HepG2 (cell line): ENCODE data around the gene TCERG1. TPM values are rescaled to one million over a fixed set of nuclear protein-coding genes. Genes with fewer than 3 reads are reported as not detected.

Experiments used
- ATAC-seq: fragments of 200-7000 bp; cut with Tn5 transposase; 3 replicates; pipeline ENCODE4 v1.9.1; 2020; ENCODE audit warnings: mild to moderate bottlenecking, moderate library complexity
- BruUV-seq: library from RNA; stranded (reverse); fragments of 400-500 nt; replicated peaks from 2 replicates; lab custom pipeline; 2021; lab: Mats Ljungman, UMichigan
- CTCF ChIA-PET: fragments of 300-600 bp; formaldehyde crosslinking; extraction: SDS; loops from one replicate; lab custom pipeline; 2021; ENCODE audit warnings: low total read pairs, inconsistent platforms, low intra/inter-chr PET ratio; lab: Yijun Ruan, JAX
- POLR2A ChIA-PET: fragments of 350-600 bp; sonication (Branson Sonifier 250); formaldehyde crosslinking; loops from one replicate; lab custom pipeline; 2020; ENCODE audit warnings: antibody characterized with exemption, inconsistent platforms; lab: Yijun Ruan, JAX
- DNase-seq: peaks from one replicate; pipeline ENCODE4 v3.0.0-alpha.2; 2015; ENCODE audit warnings: low spot score
- FAIRE-seq: peaks from 3 replicates; lab custom pipeline; 2011; peaks lifted over from hg19 to GRCh38; lab: Jason Lieb, UNC
- H2AFZ ChIP-seq: one replicate; pipeline ENCODE4 v1.6.1; 2011; ENCODE audit warnings: low read length, inconsistent platforms
- H3K27ac ChIP-seq: fragments of 300-600 bp; 3 replicates; pipeline ENCODE4 v1.8.0; 2011; ENCODE audit warnings: mixed run types, mild to moderate bottlenecking, mixed read lengths, low read length, inconsistent platforms; ENCODE audit not compliant: insufficient read depth; ENCODE audit errors: extremely low read length
- H3K27me3 ChIP-seq, 2 experiments: fragments of 200-600 bp in 1 of 2; 2 replicates in 1 of 2; 3 replicates in 1 of 2; pipeline versions ENCODE4 v1.6.0 to v1.8.0; 2011; ENCODE audit warnings: low read length in 2 of 2, mild to moderate bottlenecking in 2 of 2, moderate library complexity in 2 of 2, inconsistent platforms in 1 of 2; ENCODE audit not compliant: insufficient read depth in 2 of 2, control insufficient read depth in 1 of 2
- H3K36me3 ChIP-seq, 2 experiments: fragments of 200-600 bp in 1 of 2; replicated peaks in 1 of 2; 2 replicates in 1 of 2; 3 replicates in 1 of 2; pipeline versions ENCODE4 v1.5.1 to v1.8.0; 2011; ENCODE audit warnings: low read length in 2 of 2, inconsistent platforms in 1 of 2; ENCODE audit not compliant: insufficient read depth in 2 of 2, control insufficient read depth in 1 of 2
- H3K4me1 ChIP-seq: 2 replicates; pipeline ENCODE4 v1.5.1; 2012; ENCODE audit warnings: low read length, inconsistent platforms; ENCODE audit not compliant: insufficient read depth
- H3K4me2 ChIP-seq: 2 replicates; pipeline ENCODE4 v1.6.0; 2011; ENCODE audit warnings: low read depth, low read length, inconsistent platforms
- H3K4me3 ChIP-seq, 3 experiments: fragments of 200-600 bp in 1 of 3; sonication (generic), shearing (Covaris generic) in 1 of 3; replicated peaks in 1 of 3; 2 replicates each; pipeline ENCODE4 v1.5.1; 2011 to 2016; ENCODE audit warnings: low read length in 3 of 3, inconsistent platforms in 2 of 3, low read depth in 2 of 3, mild to moderate bottlenecking in 2 of 3, control low read depth in 1 of 3, mixed read lengths in 1 of 3; ENCODE audit not compliant: insufficient read depth in 1 of 3
- H3K79me2 ChIP-seq: one replicate; pipeline ENCODE4 v1.6.1; 2011; ENCODE audit warnings: low read length, inconsistent platforms; ENCODE audit not compliant: insufficient read depth
- H3K9ac ChIP-seq: 2 replicates; pipeline ENCODE4 v1.6.0; 2011; ENCODE audit warnings: mild to moderate bottlenecking, low read depth, low read length, inconsistent platforms; ENCODE audit not compliant: insufficient read depth
- H3K9me3 ChIP-seq: 2 replicates; pipeline ENCODE4 v1.5.1; 2012; ENCODE audit warnings: mild to moderate bottlenecking, low read length
- H4K20me1 ChIP-seq: 2 replicates; pipeline ENCODE4 v1.6.0; 2011; ENCODE audit warnings: inconsistent platforms, mild to moderate bottlenecking, low read length, moderate library complexity; ENCODE audit not compliant: insufficient read depth
- ATRX ChIP-seq: sonication (generic); formaldehyde crosslinking; IDR thresholded peaks from 2 replicates; pipeline ENCODE4 v1.4.0; 2020; ENCODE audit warnings: missing genetic modification reagents, borderline replicate concordance
- HDAC2 ChIP-seq: sonication (generic); formaldehyde crosslinking; IDR thresholded peaks from 2 replicates; pipeline ENCODE4 v1.4.0; 2020; ENCODE audit warnings: missing genetic modification reagents
- HNF4G ChIP-seq, 2 experiments: sonication (generic) in 1 of 2; formaldehyde crosslinking in 1 of 2; IDR thresholded peaks; 2 replicates each; pipeline versions ENCODE4 v1.4.0 to v1.6.1; 2011 to 2020; ENCODE audit warnings: borderline replicate concordance in 2 of 2, low read depth in 2 of 2, mild to moderate bottlenecking in 2 of 2, low read length in 1 of 2, missing genetic modification reagents in 1 of 2, moderate library complexity in 1 of 2
- NR0B2 ChIP-seq: sonication (generic); formaldehyde crosslinking; IDR thresholded peaks from 2 replicates; pipeline ENCODE4 v1.4.0; 2020; ENCODE audit warnings: mild to moderate bottlenecking, missing genetic modification reagents
- SPEN ChIP-seq: sonication (generic); formaldehyde crosslinking; IDR thresholded peaks from 2 replicates; pipeline ENCODE4 v1.5.1; 2020; ENCODE audit warnings: low read depth, mild to moderate bottlenecking, missing genetic modification reagents
- ZBTB42 ChIP-seq: sonication (generic); formaldehyde crosslinking; IDR thresholded peaks from 2 replicates; pipeline ENCODE4 v1.5.0; 2020; ENCODE audit warnings: mild to moderate bottlenecking, missing genetic modification reagents
- ZFP62 ChIP-seq: sonication (generic); formaldehyde crosslinking; IDR thresholded peaks from 2 replicates; pipeline ENCODE4 v1.4.0; 2020; ENCODE audit warnings: missing genetic modification reagents
- ZNF101 ChIP-seq: sonication (generic); formaldehyde crosslinking; IDR thresholded peaks from 2 replicates; pipeline ENCODE4 v1.4.0; 2020; ENCODE audit warnings: mild to moderate bottlenecking, low read depth, missing genetic modification reagents, borderline replicate concordance
- ZNF232 ChIP-seq: sonication (generic); formaldehyde crosslinking; IDR thresholded peaks from 2 replicates; pipeline ENCODE4 v1.4.0; 2020; ENCODE audit warnings: missing genetic modification reagents, borderline replicate concordance
- ZNF549 ChIP-seq: sonication (generic); formaldehyde crosslinking; IDR thresholded peaks from 2 replicates; pipeline ENCODE4 v1.5.0; 2020; ENCODE audit warnings: missing genetic modification reagents
- WGBS: methylation state at CpG from one replicate; pipeline ENCODE4 v1.1.6; 2017; ENCODE audit warnings: low lambda C conversion rate; 5-methylcytosine and 5-hydroxymethylcytosine counted together
- in situ Hi-C: cut with HindIII; loops from 2 replicates; pipeline ENCODE4 v1.10.0; 2017; ENCODE audit warnings: low pct_unique_long_range_greater_than_20kb; ENCODE audit not compliant: extremely low pct_ligation_motif_present
- intact Hi-C: fragments of 100-400 bp; cut with micrococcal nuclease; formaldehyde crosslinking; loops from one replicate; pipeline ENCODE4 v1.10.0; 2022; ENCODE audit not compliant: unreplicated experiment
- polyA plus RNA-seq, 8 experiments: library from polyadenylated mRNA; depleted of rRNA in 3 of 8; stranded (reverse) in 7 of 8; unstranded in 1 of 8; fragments of >200 nt; fragmentation: Illumina TruSeq in 4 of 8; extraction: Trizol in 4 of 8; gene quantifications; 2 replicates each; pipeline versions ENCODE4 v1.2.1 to v1.2.3, GENCODE V29; 2011 to 2016; ENCODE audit warnings: low read depth in 4 of 8, missing spikeins in 1 of 8, mixed read lengths in 1 of 8; ENCODE audit not compliant: insufficient read depth in 1 of 8
- total RNA-seq, 5 experiments: library from RNA; depleted of rRNA; stranded (reverse); fragments of >200 nt; fragmentation: Illumina TruSeq; extraction: Trizol; gene quantifications; 2 replicates each; pipeline ENCODE4 v1.2.3, GENCODE V29; 2016; ENCODE audit warnings: low read depth in 1 of 5
- TF ChIP-seq, protein P1 (sequence below): sonication (generic); formaldehyde crosslinking; IDR thresholded peaks from 2 replicates; pipeline ENCODE4 v1.5.0; 2020; ENCODE audit warnings: missing genetic modification reagents
- TF ChIP-seq, protein P2 (sequence below): IDR thresholded peaks from 2 replicates; pipeline ENCODE4 v1.6.1; 2016; ENCODE audit warnings: low read depth, borderline replicate concordance
- TF ChIP-seq, protein P3 (sequence below): sonication (generic); formaldehyde crosslinking; IDR thresholded peaks from 2 replicates; pipeline ENCODE4 v1.5.0; 2020; ENCODE audit warnings: mild to moderate bottlenecking, missing genetic modification reagents
- TF ChIP-seq, protein P4 (sequence below): sonication (generic); formaldehyde crosslinking; IDR thresholded peaks from 2 replicates; pipeline ENCODE4 v1.4.0; 2020; ENCODE audit warnings: missing genetic modification reagents
- TF ChIP-seq, protein P5 (sequence below): conservative IDR thresholded peaks from 2 replicates; pipeline ENCODE4 v1.6.1; 2018; ENCODE audit warnings: missing genetic modification reagents

TCERG1 gene
- total and polyA plus RNA-seq, 2 of the 13 experiments (the other 11 are each of a cell fraction or from before 2014, with no cell fraction given) = 71.7 to 86.6 TPM

- no peak overlapping the region for H3K9ac ChIP-seq
- H2AFZ ChIP-seq = no peak overlapping the region
- BruUV-seq = no TSS peak
- WGBS = 4% methylated on average over 3 of the region's 3 CpGs
- no peak overlapping the region for H3K4me2 ChIP-seq
- H3K4me1 ChIP-seq = no peaks in the 10 kb centered on the region
- ChIA-PET CTCF (no interaction called here), POLR2A (no interaction called here)
- no peaks in the 10 kb centered on the region for H3K9me3 ChIP-seq
- no peaks in the 10 kb centered on the region for H4K20me1 ChIP-seq
- H3K4me3 ChIP-seq = no peak overlapping the region
- H3K79me2 ChIP-seq = no peaks in the 10 kb centered on the region
- no peak for DNase-seq
- H3K27me3 ChIP-seq = no peaks in the 10 kb centered on the region
- no peaks in the 10 kb centered on the region for H3K36me3 ChIP-seq
- H3K27ac ChIP-seq = no peak overlapping the region
- intact Hi-C loops (no loop called here), in situ Hi-C loops (no loop called here)
- FAIRE-seq = no peak
- ATAC-seq = no peak
- TF ChIP-seq, protein P1, sequence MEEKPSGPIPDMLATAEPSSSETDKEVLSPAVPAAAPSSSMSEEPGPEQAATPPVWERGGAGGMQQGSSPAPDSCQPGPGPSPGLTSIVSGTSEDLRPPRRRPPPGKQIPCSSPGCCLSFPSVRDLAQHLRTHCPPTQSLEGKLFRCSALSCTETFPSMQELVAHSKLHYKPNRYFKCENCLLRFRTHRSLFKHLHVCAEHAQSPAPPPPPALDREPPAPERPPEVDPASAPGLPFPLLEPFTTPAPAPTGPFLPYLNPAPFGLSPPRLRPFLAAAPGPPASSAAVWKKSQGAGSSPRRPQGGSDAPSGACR (CRISPR knock-in tag) = no peak
- no peak for TF ChIP-seq NR0B2 (CRISPR knock-in tag)
- no peak for TF ChIP-seq ZBTB42 (CRISPR knock-in tag)
- TF ChIP-seq ZNF549 (CRISPR knock-in tag) = no peak
- TF ChIP-seq, protein P2, sequence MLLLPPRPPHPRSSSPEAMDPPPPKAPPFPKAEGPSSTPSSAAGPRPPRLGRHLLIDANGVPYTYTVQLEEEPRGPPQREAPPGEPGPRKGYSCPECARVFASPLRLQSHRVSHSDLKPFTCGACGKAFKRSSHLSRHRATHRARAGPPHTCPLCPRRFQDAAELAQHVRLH = no peak
- TF ChIP-seq ZFP62 (CRISPR knock-in tag) = no peak
- TF ChIP-seq, protein P3, sequence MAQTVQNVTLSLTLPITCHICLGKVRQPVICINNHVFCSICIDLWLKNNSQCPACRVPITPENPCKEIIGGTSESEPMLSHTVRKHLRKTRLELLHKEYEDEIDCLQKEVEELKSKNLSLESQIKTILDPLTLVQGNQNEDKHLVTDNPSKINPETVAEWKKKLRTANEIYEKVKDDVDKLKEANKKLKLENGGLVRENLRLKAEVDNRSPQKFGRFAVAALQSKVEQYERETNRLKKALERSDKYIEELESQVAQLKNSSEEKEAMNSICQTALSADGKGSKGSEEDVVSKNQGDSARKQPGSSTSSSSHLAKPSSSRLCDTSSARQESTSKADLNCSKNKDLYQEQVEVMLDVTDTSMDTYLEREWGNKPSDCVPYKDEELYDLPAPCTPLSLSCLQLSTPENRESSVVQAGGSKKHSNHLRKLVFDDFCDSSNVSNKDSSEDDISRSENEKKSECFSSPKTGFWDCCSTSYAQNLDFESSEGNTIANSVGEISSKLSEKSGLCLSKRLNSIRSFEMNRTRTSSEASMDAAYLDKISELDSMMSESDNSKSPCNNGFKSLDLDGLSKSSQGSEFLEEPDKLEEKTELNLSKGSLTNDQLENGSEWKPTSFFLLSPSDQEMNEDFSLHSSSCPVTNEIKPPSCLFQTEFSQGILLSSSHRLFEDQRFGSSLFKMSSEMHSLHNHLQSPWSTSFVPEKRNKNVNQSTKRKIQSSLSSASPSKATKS (CRISPR knock-in tag) = no peak
- TF ChIP-seq, protein P4, sequence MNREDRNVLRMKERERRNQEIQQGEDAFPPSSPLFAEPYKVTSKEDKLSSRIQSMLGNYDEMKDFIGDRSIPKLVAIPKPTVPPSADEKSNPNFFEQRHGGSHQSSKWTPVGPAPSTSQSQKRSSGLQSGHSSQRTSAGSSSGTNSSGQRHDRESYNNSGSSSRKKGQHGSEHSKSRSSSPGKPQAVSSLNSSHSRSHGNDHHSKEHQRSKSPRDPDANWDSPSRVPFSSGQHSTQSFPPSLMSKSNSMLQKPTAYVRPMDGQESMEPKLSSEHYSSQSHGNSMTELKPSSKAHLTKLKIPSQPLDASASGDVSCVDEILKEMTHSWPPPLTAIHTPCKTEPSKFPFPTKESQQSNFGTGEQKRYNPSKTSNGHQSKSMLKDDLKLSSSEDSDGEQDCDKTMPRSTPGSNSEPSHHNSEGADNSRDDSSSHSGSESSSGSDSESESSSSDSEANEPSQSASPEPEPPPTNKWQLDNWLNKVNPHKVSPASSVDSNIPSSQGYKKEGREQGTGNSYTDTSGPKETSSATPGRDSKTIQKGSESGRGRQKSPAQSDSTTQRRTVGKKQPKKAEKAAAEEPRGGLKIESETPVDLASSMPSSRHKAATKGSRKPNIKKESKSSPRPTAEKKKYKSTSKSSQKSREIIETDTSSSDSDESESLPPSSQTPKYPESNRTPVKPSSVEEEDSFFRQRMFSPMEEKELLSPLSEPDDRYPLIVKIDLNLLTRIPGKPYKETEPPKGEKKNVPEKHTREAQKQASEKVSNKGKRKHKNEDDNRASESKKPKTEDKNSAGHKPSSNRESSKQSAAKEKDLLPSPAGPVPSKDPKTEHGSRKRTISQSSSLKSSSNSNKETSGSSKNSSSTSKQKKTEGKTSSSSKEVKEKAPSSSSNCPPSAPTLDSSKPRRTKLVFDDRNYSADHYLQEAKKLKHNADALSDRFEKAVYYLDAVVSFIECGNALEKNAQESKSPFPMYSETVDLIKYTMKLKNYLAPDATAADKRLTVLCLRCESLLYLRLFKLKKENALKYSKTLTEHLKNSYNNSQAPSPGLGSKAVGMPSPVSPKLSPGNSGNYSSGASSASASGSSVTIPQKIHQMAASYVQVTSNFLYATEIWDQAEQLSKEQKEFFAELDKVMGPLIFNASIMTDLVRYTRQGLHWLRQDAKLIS = no peak
- TF ChIP-seq SPEN (CRISPR knock-in tag) = no peak
- TF ChIP-seq, protein P5, sequence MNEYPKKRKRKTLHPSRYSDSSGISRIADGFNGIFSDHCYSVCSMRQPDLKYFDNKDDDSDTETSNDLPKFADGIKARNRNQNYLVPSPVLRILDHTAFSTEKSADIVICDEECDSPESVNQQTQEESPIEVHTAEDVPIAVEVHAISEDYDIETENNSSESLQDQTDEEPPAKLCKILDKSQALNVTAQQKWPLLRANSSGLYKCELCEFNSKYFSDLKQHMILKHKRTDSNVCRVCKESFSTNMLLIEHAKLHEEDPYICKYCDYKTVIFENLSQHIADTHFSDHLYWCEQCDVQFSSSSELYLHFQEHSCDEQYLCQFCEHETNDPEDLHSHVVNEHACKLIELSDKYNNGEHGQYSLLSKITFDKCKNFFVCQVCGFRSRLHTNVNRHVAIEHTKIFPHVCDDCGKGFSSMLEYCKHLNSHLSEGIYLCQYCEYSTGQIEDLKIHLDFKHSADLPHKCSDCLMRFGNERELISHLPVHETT = no peak
- no peak for TF ChIP-seq HNF4G (IDR thresholded peaks at IDR 0.05; ENCODE audit: borderline replicate concordance, low read depth, low read length)
- TF ChIP-seq HNF4G (CRISPR knock-in tag; IDR thresholded peaks at IDR 0.05; ENCODE audit: borderline replicate concordance, low read depth) = no peak
- TF ChIP-seq HDAC2 (CRISPR knock-in tag) = no peak
- TF ChIP-seq ZNF101 = no peak
- TF ChIP-seq ATRX (CRISPR knock-in tag) = no peak
- no peak for TF ChIP-seq ZNF232 (CRISPR knock-in tag)
Measured at GRCh38 chr5:146560205-146560812, 113.2 kb downstream of the TCERG1 start.
